ENCODE measurements around the gene BIRC5.

The BIRC5 gene

GRCh38 chr17:78214016-78214705 lies at the start of gene BIRC5:
Gene BIRC5, plus strand, starts transcription at chr17:78214253. Its CDS starts 64 bp downstream, at chr17:78214317.
- Histone ChIP-seq H3K36me3 (no peaks in the 10 kb centered on the region), H3K4me1 (peaks cover 0 to 11% (median 5%) of the 10 kb centered on the region in 4 donors), H3K27me3 (peaks cover 0 to 5% of the 10 kb centered on the region in 2 donors), H3K9me3 (no peaks in the 10 kb centered on the region), H3K4me3 (peak within 1 kb of the TSS; percentile 25 to 46), H3K27ac (no peak within 1 kb of the TSS)
- TF ChIP-seq, protein P1, sequence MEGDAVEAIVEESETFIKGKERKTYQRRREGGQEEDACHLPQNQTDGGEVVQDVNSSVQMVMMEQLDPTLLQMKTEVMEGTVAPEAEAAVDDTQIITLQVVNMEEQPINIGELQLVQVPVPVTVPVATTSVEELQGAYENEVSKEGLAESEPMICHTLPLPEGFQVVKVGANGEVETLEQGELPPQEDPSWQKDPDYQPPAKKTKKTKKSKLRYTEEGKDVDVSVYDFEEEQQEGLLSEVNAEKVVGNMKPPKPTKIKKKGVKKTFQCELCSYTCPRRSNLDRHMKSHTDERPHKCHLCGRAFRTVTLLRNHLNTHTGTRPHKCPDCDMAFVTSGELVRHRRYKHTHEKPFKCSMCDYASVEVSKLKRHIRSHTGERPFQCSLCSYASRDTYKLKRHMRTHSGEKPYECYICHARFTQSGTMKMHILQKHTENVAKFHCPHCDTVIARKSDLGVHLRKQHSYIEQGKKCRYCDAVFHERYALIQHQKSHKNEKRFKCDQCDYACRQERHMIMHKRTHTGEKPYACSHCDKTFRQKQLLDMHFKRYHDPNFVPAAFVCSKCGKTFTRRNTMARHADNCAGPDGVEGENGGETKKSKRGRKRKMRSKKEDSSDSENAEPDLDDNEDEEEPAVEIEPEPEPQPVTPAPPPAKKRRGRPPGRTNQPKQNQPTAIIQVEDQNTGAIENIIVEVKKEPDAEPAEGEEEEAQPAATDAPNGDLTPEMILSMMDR (IDR thresholded peaks at IDR 0.05) = no peak
- DNase-seq = peak; percentile 87 to 88
- intact Hi-C loops (cut with DNase I; ENCODE audit: low total_unique reads) = no loop called here

DNA sequence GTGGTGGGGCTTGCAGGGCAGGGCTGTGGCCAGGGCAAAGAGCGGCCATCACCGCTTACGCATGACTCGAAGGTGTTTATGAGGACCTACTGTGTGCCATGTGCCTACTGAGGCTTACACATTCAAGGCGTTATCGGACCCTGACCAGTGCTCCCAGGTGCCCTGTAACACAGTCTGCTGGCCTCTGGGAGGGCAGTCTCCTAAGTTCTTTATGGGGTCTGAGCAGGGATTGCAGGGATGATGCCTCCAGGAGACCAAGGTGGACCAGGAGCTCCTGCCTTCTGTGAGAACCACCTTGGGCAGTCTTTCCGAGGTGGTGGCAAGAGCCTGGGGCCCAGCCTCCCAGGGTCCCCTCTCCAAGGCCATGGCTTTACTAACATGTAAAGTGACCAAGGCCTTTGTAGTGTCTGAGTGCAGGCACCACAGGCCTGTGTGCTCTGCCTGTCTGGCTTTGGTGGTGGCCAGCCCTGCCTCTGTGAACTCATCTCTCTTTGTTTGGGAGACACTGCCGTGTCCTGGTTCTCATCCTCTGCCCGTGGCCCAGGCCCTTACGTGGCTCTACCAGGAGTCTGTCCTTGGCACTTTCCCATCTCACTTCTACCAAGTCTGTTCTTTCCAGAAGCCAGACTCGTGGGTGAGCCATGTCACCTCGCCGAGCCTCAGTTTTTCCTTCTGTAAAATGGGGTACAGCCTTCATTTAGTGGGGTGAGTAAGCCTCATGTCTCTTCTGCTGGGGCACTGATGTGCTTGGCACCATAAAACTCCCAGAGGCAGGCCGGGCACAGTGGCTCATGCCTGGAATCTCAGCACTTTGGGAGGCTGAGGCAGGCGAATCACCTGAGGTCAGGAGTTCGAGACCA lies 49.1 kb upstream of the BIRC5 start:
- no peaks in the 10 kb centered on the region for H3K27me3 ChIP-seq
- H3K36me3 ChIP-seq = peaks cover 0 to under 1% (median 0%) of the 10 kb centered on the region in 3 donors
- peaks cover 0 to 14% (median 13%) of the 10 kb centered on the region in 4 donors for H3K4me1 ChIP-seq
- DNase-seq = no peak
- intact Hi-C loops (cut with DNase I; ENCODE audit: low total_unique reads) = no loop called here
- no peaks in the 10 kb centered on the region for H3K9me3 ChIP-seq
- H3K27ac ChIP-seq = no peak overlapping the region
- TF ChIP-seq, protein P1 (IDR thresholded peaks at IDR 0.05) = no peak
- H3K4me3 ChIP-seq = no peak overlapping the region

GRCh38 chr17:78166416-78166815 lies 47.6 kb upstream of the BIRC5 start:
- no peaks in the 10 kb centered on the region for H3K27me3 ChIP-seq
- no peak overlapping the region for H3K27ac ChIP-seq
- TF ChIP-seq, protein P1 (IDR thresholded peaks at IDR 0.05) = no peak
- no peak overlapping the region for H3K4me3 ChIP-seq
- intact Hi-C loops (cut with DNase I; ENCODE audit: low total_unique reads) = no loop called here
- H3K36me3 ChIP-seq = peaks cover 0 to 15% (median 6%) of the 10 kb centered on the region in 3 donors
- DNase-seq = no peak
- no peaks in the 10 kb centered on the region for H3K9me3 ChIP-seq
- peaks cover 0 to 25% (median 15%) of the 10 kb centered on the region in 4 donors for H3K4me1 ChIP-seq

- Histone ChIP-seq H3K36me3 (peaks cover 5 to 30% (median 8%) of the 10 kb centered on the region in 3 donors), H3K27me3 (no peaks in the 10 kb centered on the region), H3K27ac (peak within 1 kb of the TSS; percentile 92 to 94), H3K4me1 (peaks cover 0 to 41% (median 30%) of the 10 kb centered on the region in 4 donors), H3K9me3 (no peaks in the 10 kb centered on the region), H3K4me3 (peak within 1 kb of the TSS; percentile 80 to 96)
- peak; percentile 72 to 89 for DNase-seq
- TF ChIP-seq, protein P1 (IDR thresholded peaks at IDR 0.05) = peak in 1 of 2 experiments; percentile 12
- intact Hi-C loops (cut with DNase I; ENCODE audit: low total_unique reads) = no loop called here
Measured at GRCh38 chr17:78168242-78168902, 45.7 kb upstream of the BIRC5 start, which contains the start of gene SYNGR2. Gene SYNGR2, plus strand, starts transcription at chr17:78168581. Its CDS starts 36 bp downstream, at chr17:78168617.
